Activated naive CD8-positive, alpha-beta T cell treated with anti-CD3 and anti-CD28 coated beads for 36 hours (primary cell): Measurements from ENCODE around the gene KCTD21. TPM values are rescaled to one million over a fixed set of nuclear protein-coding genes. Genes with fewer than 3 reads are reported as not detected.
"Not testable (repeated sequence)": the region's sequence is repeated elsewhere in the genome, so short reads cannot be mapped to it uniquely, and the experiment has no call there.

Experiments used
- DNase-seq: peaks from one replicate; pipeline ENCODE4 v3.0.0; 2021
- H3K27ac Mint-ChIP-seq: one replicate; pipeline ENCODE4 v1.8.0; 2022; ENCODE audit warnings: mild to moderate bottlenecking, moderate library complexity, mixed read lengths
- H3K27me3 Mint-ChIP-seq: one replicate; pipeline ENCODE4 v1.8.0; 2022; ENCODE audit warnings: mild to moderate bottlenecking, mixed read lengths
- H3K36me3 Mint-ChIP-seq: one replicate; pipeline ENCODE4 v1.8.0; 2021; ENCODE audit warnings: mild to moderate bottlenecking, mixed read lengths
- H3K4me1 Mint-ChIP-seq: one replicate; pipeline ENCODE4 v1.8.0; 2021; ENCODE audit warnings: mixed read lengths
- H3K4me3 Mint-ChIP-seq: one replicate; pipeline ENCODE4 v1.8.0; 2022; ENCODE audit warnings: mild to moderate bottlenecking, moderate library complexity, mixed read lengths
- H3K9me3 Mint-ChIP-seq: one replicate; pipeline ENCODE4 v1.8.0; 2022; ENCODE audit warnings: mixed read lengths
- total RNA-seq, 2 experiments: library from RNA; stranded (reverse); gene quantifications; one replicate each; pipeline ENCODE4 v1.2.3, GENCODE V29; 2021

The KCTD21 gene
- total RNA-seq, 2 experiments from 2014 or later, result 3.3 to 4.0 TPM

GRCh38 chr11:78179459-78180071, 8.9 kb downstream of the KCTD21 start:
- H3K4me3 Mint-ChIP-seq, result no peak overlapping the region
- H3K27ac Mint-ChIP-seq, result no peak overlapping the region
- peaks cover 11% of the 10 kb centered on the region for H3K9me3 Mint-ChIP-seq
- no peak for DNase-seq
- H3K27me3 Mint-ChIP-seq, result no peaks in the 10 kb centered on the region
- peaks cover 22% of the 10 kb centered on the region for H3K36me3 Mint-ChIP-seq
- peaks cover 6% of the 10 kb centered on the region for H3K4me1 Mint-ChIP-seq

DNA sequence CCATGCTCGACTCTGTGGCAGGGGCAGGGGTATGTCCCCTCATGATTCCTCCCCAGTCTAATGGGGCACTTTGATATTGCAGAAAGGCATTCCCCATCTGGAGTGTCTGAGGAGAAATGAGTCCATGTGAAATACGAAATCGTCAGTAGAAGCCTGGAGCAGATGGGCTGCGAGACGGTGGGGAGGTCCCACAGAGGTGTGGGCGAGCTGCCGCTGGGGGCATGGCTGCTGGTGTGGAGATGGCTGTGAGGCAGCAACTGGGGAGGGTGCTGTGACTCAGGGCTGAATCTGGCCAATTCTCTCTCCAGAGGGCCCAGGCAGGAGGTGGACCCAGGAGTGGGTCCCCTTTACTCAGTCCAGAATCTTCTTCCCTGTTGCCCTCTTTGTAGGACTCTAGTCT, 11.2 kb downstream of the KCTD21 start:
- Mint-ChIP-seq H3K27me3 (no peaks in the 10 kb centered on the region), H3K27ac (no peak overlapping the region), H3K4me3 (no peak overlapping the region), H3K9me3 (peaks cover 11% of the 10 kb centered on the region), H3K4me1 (peaks cover 6% of the 10 kb centered on the region), H3K36me3 (peaks cover 22% of the 10 kb centered on the region)
- DNase-seq, result no peak

DNA sequence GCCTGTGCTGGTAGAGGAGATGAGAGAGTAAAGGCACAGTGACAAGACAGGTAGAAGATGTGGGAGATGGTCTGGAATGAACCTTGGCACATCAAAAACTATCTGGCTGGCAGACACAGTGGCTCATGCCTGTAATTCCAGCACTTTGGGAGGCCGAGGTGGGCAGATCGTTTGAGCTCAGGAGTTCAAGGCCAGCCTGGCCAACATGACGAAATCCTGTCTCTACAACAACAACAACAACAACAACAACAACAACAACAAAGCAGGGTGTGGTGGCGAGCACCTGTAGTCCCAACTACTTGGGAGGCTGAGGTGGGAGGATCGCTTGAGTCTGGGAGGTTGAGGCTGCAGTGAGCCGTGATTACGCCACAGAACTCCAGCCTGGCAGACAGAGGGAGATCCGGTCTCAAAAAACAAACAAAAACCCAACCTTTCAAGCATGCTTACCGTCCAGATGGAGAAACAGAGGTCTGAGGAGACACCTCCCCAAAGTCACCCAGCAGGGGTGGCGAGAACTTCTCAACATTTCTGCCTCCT, 11.8 kb downstream of the KCTD21 start:
- Mint-ChIP-seq H3K36me3 (peaks cover 22% of the 10 kb centered on the region), H3K27me3 (no peaks in the 10 kb centered on the region), H3K9me3 (peaks cover 11% of the 10 kb centered on the region), H3K4me1 (peaks cover 6% of the 10 kb centered on the region), H3K4me3 (no peak overlapping the region), H3K27ac (no peak overlapping the region)
- no peak for DNase-seq

- not testable (repeated sequence) for DNase-seq
Measured at GRCh38 chr11:78175862-78176261, 12.6 kb downstream of the KCTD21 start.

DNA sequence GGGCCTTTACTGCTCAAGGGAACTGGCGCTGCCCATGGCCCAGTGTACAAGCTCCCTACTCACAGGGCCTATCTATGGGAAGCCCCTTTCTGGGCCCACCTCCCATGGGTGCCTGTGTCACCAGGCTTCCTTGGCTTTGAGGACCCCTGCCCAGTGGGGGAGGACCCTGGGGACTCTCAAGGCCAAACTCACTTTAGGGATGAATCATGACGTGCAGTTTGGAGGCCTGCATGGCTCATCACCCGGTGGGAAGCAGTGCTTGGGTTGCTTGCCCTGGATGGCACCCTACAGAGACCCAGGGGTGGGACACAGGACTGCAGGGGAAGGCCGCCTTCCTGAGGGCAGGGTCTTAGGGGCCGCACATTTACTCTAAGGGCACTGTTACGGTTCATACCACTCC, 16.5 kb downstream of the KCTD21 start:
- H3K9me3 Mint-ChIP-seq, result peaks cover 4% of the 10 kb centered on the region
- no peak overlapping the region for H3K4me3 Mint-ChIP-seq
- H3K27ac Mint-ChIP-seq, result no peak overlapping the region
- H3K36me3 Mint-ChIP-seq, result peaks cover 7% of the 10 kb centered on the region
- no peaks in the 10 kb centered on the region for H3K27me3 Mint-ChIP-seq
- no peak for DNase-seq
- H3K4me1 Mint-ChIP-seq, result no peaks in the 10 kb centered on the region

More at GRCh38 chr11:78175862-78176261, 12.6 kb downstream of the KCTD21 start:
- not testable (repeated sequence) for H3K9me3 Mint-ChIP-seq, H3K4me1 Mint-ChIP-seq, H3K4me3 Mint-ChIP-seq, H3K27ac Mint-ChIP-seq, H3K27me3 Mint-ChIP-seq
- peaks cover 17% of the 10 kb centered on the region for H3K36me3 Mint-ChIP-seq

DNA sequence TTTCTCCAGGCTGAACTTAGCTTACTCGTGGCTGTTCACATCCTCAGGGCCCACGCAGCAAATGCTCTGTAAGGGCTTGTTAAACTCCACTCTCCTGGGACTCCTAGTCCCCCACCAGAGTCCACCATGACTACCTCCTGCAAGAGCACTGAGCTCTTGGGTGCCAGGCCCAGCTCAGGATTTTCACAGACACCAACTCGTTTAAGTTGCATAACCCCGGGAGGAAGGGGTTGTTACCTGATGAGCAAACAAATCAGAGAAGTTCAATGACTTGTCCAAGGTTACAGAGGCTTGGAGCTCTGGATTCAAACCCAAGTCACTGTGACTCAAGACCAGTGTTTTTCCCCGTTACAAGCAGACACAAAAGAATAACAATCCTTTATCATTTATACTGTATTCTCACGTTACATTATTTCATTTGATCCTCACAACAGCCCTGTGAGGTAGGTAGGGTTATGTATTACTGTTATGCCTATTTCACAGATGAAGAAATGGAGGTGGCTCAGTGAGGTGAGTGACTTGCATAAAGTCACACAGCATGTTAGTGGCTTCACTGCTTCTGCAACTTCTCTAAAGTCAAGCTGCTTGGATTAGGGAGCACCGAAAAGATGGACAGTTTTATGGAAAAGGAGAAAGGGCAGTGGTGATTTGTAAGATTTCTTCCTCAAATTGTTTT, 17.4 kb downstream of the KCTD21 start:
- H3K9me3 Mint-ChIP-seq, result peaks cover under 1% of the 10 kb centered on the region
- peaks cover 4% of the 10 kb centered on the region for H3K36me3 Mint-ChIP-seq
- no peak overlapping the region for H3K27ac Mint-ChIP-seq
- no peaks in the 10 kb centered on the region for H3K4me1 Mint-ChIP-seq
- DNase-seq, result no peak
- H3K27me3 Mint-ChIP-seq, result no peaks in the 10 kb centered on the region
- no peak overlapping the region for H3K4me3 Mint-ChIP-seq

- Mint-ChIP-seq H3K9me3 (no peaks in the 10 kb centered on the region), H3K27me3 (no peaks in the 10 kb centered on the region), H3K36me3 (peaks cover 4% of the 10 kb centered on the region), H3K4me3 (no peak overlapping the region), H3K27ac (no peak overlapping the region), H3K4me1 (no peaks in the 10 kb centered on the region)
- DNase-seq, result no peak
Measured at GRCh38 chr11:78170413-78170812, 18.0 kb downstream of the KCTD21 start.

GRCh38 chr11:78168539-78169477, 19.6 kb downstream of the KCTD21 start:
- Mint-ChIP-seq H3K4me1 (no peaks in the 10 kb centered on the region), H3K27ac (no peak overlapping the region), H3K27me3 (no peaks in the 10 kb centered on the region), H3K36me3 (peaks cover under 1% of the 10 kb centered on the region), H3K4me3 (no peak overlapping the region), H3K9me3 (no peaks in the 10 kb centered on the region)
- no peak for DNase-seq

DNA sequence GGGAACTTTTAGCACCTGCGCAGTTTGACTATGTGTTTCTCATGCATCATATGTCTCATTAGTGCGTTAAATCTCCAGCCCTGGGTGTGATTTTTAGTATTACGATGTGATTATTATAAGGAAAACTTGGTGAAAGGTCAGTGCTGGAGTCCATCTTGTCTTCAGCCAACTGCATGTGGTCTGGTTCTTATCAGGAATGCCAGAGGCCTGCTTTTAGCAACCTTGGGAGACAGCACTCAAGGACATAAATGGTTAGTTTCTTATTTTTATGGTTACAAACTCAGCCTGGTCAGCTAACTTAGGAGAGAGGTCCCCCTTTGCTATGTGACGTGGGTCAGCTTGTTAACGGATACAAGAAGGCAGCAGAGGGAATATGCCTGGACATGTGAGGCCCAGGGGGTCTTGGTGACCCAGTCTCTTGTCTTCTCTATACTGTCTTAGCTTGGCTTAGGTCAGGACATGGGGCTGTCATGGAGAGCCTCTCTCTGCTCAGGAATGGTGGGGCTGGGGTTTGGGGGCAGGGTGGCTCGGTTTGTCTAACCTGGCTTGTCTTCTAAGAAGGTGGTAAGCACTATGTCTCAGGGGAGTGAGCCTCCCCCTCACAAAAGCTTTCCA, 21.5 kb downstream of the KCTD21 start:
- Mint-ChIP-seq H3K4me1 (no peaks in the 10 kb centered on the region), H3K27ac (no peak overlapping the region), H3K4me3 (no peak overlapping the region), H3K9me3 (no peaks in the 10 kb centered on the region), H3K27me3 (no peaks in the 10 kb centered on the region), H3K36me3 (no peaks in the 10 kb centered on the region)
- DNase-seq, result no peak

DNA sequence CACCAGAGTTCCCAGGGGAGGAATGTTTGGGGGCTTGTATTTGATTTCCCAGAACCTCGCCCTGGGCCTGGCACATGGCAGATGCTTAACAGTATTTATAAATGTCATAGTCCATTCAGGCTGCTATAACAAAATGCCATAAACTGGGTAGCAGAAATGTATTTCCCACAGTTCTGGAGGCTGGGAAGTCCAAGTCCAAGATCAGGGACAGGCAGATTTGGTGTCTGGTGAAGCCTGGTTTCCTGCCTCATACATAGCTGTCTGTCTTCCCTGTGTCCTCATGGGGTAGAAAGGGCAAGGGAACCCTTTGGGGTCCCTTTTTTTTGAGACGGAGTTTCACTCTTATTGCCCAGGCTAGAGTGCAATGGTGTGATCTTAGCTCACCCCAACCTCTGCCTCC, 24.0 kb downstream of the KCTD21 start:
- no peak for DNase-seq

DNA sequence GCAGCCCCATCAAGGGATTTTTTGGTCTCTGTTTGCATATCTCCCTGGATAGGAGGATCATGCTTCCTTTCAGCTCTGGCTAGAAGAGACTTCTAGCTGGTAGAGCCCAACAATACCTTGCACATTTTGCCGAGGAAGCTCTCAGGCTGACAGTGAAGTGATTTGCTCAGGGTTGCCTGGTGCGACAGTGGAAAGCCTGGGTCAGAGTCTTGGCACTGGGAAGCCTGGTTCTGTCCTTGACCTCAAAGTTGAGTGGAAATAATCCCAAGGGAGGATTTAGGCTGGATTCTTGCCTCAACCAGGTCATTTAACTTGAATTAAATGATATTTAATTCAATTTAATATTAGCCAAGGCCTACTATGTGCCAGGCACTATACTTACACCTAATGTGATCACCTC, 24.6 kb downstream of the KCTD21 start:
- Mint-ChIP-seq H3K27me3 (no peaks in the 10 kb centered on the region), H3K36me3 (no peaks in the 10 kb centered on the region), H3K27ac (no peak overlapping the region), H3K4me3 (no peak overlapping the region), H3K9me3 (no peaks in the 10 kb centered on the region), H3K4me1 (no peaks in the 10 kb centered on the region)
- no peak for DNase-seq

More for the DNA sequence above, 24.0 kb downstream of the KCTD21 start:
- Mint-ChIP-seq H3K36me3 (no peaks in the 10 kb centered on the region), H3K4me3 (no peak overlapping the region), H3K27ac (no peak overlapping the region), H3K4me1 (no peaks in the 10 kb centered on the region), H3K27me3 (no peaks in the 10 kb centered on the region), H3K9me3 (no peaks in the 10 kb centered on the region)

GRCh38 chr11:78161962-78162371, 26.5 kb downstream of the KCTD21 start:
- Mint-ChIP-seq H3K9me3 (no peaks in the 10 kb centered on the region), H3K4me3 (no peak overlapping the region), H3K27me3 (no peaks in the 10 kb centered on the region), H3K36me3 (no peaks in the 10 kb centered on the region), H3K4me1 (no peaks in the 10 kb centered on the region), H3K27ac (no peak overlapping the region)
- no peak for DNase-seq

DNA sequence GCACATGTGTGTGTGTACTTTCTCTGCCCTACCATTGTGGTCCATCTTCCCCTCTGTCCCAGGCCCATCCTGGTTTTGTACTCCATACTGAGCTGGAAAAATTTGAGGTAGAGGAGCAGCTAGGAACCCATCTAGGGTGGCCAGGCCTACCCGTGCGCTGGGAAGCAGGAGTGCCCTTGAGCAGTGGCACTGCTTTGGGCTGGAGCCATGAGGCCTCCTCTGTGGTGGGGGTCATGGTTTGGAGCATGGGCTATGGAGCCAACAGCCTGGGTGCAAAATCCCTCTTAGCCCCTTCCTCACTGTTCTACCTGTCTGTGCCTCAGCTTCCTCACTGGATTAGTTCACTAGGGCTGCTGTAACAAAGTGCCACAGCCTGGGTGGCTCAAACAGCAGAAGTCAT, 27.1 kb downstream of the KCTD21 start:
- H3K36me3 Mint-ChIP-seq, result no peaks in the 10 kb centered on the region
- no peaks in the 10 kb centered on the region for H3K4me1 Mint-ChIP-seq
- H3K4me3 Mint-ChIP-seq, result no peak overlapping the region
- no peaks in the 10 kb centered on the region for H3K27me3 Mint-ChIP-seq
- DNase-seq, result no peak
- H3K9me3 Mint-ChIP-seq, result no peaks in the 10 kb centered on the region
- no peak overlapping the region for H3K27ac Mint-ChIP-seq

DNA sequence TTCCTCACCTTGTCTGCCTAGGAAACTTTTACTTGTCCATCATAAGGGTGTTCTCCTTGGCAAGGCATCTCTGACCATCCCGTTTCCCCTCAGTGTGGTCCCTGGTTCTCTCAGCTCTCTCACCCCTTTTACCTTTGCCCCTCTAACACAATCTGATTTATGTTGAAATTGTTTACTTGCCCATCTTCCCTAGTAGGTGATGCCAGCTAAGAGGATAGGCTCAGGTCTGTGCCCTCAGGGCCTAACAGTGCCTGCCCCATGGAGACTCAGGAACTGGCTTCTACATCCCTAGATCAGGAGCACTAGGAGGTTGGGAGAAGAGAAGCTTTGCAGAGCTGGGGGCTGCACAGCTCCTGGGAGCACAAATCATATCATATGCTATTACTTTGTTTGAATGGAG, 27.9 kb downstream of the KCTD21 start:
- DNase-seq, result no peak
- Mint-ChIP-seq H3K4me3 (no peak overlapping the region), H3K27ac (no peak overlapping the region), H3K27me3 (no peaks in the 10 kb centered on the region), H3K9me3 (no peaks in the 10 kb centered on the region), H3K36me3 (no peaks in the 10 kb centered on the region), H3K4me1 (no peaks in the 10 kb centered on the region)
